Heart left ventricle (tissue), 16 donors: ENCODE results near the gene ARVCF. TPM values are rescaled to one million over a fixed set of nuclear protein-coding genes. Genes with fewer than 3 reads are reported as not detected.

Source experiments
- ATAC-seq, 4 donors: fragments of 200-7000 bp; cut with Tn5 transposase; one replicate each; pipeline ENCODE4 v1.9.1; 2020 to 2022; ENCODE audit warnings: moderate library complexity in 4 of 4, mild to moderate bottlenecking in 3 of 4, moderate number of reproducible peaks in 1 of 4
- DNase-seq, 5 donors: peaks; one replicate each; pipeline ENCODE4 v3.0.0-alpha.2; 2020
- H3K27ac ChIP-seq, 12 donors: fragments of 200-600 bp; sonication (generic) in 4 of 12; one replicate each; pipeline versions ENCODE4 v1.5.0 to v1.8.0; 2016 to 2022; ENCODE audit warnings: mild to moderate bottlenecking in 2 of 12
- H3K27me3 ChIP-seq, 9 donors: fragments of 200-600 bp; sonication (generic) in 2 of 9; one replicate each; pipeline versions ENCODE4 v1.5.1 to v1.8.0; 2016 to 2022; ENCODE audit warnings: mild to moderate bottlenecking in 3 of 9
- H3K36me3 ChIP-seq, 9 donors: fragments of 200-600 bp; sonication (generic) in 2 of 9; one replicate each; pipeline versions ENCODE4 v1.5.0 to v1.8.0; 2018 to 2022; ENCODE audit warnings: mild to moderate bottlenecking in 2 of 9
- H3K4me1 ChIP-seq, 12 donors: fragments of 200-600 bp; sonication (generic) in 4 of 12; one replicate each; pipeline versions ENCODE4 v1.5.0 to v1.8.0; 2016 to 2022; ENCODE audit warnings: mild to moderate bottlenecking in 3 of 12
- H3K4me3 ChIP-seq, 12 donors: fragments of 200-600 bp; sonication (generic) in 4 of 12; one replicate each; pipeline versions ENCODE4 v1.5.0 to v1.8.0; 2017 to 2022; ENCODE audit warnings: mild to moderate bottlenecking in 9 of 12, moderate library complexity in 4 of 12
- H3K9me3 ChIP-seq, 12 donors: fragments of 200-600 bp; sonication (generic) in 4 of 12; one replicate each; pipeline versions ENCODE4 v1.5.0 to v1.8.0; 2016 to 2022; ENCODE audit warnings: mild to moderate bottlenecking in 1 of 12
- POLR2A ChIP-seq, 2 donors: fragments of 450-650 bp; IDR thresholded peaks; one replicate each; pipeline ENCODE4 v1.6.1; 2017; ENCODE audit warnings: antibody characterized with exemption in 2 of 2, mild to moderate bottlenecking in 2 of 2, moderate library complexity in 2 of 2
- WGBS, 4 donors: extraction: QIAGEN DNeasy Blood & Tissue Kit in 2 of 4; methylation state at CpG; one replicate each; pipeline versions ENCODE4 v1.1.5 to v1.1.7; 2013 to 2018; 5-methylcytosine and 5-hydroxymethylcytosine counted together
- intact Hi-C, 10 donors: fragments of 100-400 bp; cut with DNase I; formaldehyde crosslinking; loops; one replicate each; pipeline versions ENCODE4 v1.11.1 to v1.14.2; 2022
- polyA plus RNA-seq, 2 donors: library from polyadenylated mRNA; stranded (reverse); fragments of 200-250 nt; gene quantifications; one replicate each; pipeline ENCODE4 v1.2.3, GENCODE V29; 2013
- total RNA-seq, 9 donors: library from RNA; depleted of rRNA in 2 of 9; stranded (reverse); fragments of >200 nt in 2 of 9; fragmentation: NEBNext Ultra II Directional in 3 of 9; extraction: Animal tissue kit (Norgen Biotek cat#: 25700) in 3 of 9; gene quantifications; one replicate each; pipeline versions ENCODE4 v1.1.0 to v1.2.4, GENCODE V29; 2016 to 2023
- TF ChIP-seq, protein P1 (sequence below), 12 donors: fragments of 200-600 bp; sonication (generic) in 4 of 12; IDR thresholded peaks; one replicate each; pipeline versions ENCODE4 v1.5.0 to v1.8.0; 2018 to 2022; ENCODE audit warnings: antibody characterized with exemption in 12 of 12, mild to moderate bottlenecking in 5 of 12
- donor health status: ischemic (EF 13 %, LVEDD 7.1; RV severe dilation, severe dysfunction).
- donor health status: healthy with polysubstance abuse.
- donor health status: DM: no; HTN: yes; CAD: no.
- donor health status: DM: no; HTN: no; CAD: no.
- donor health status: ischemic (EF 25% LVEDD 6.9; RV normal size, moderate dysfunction).
- donor health status: ischemic (EF 25% LVEDD 5.7; RV mildly dilated, moderate dysfunction).
- donor health status: healthy.
- donor health status: DM: yes; HTN: yes; CAD: no.
- donor health status: ischemic (EF 35%, LVEDD 5.7; RV mildly dilated, moderate dysfunction).
- donor health status: nonischemic (EF 11% LVEDD 7.7; RV severe dilation, severe dysfunction).
- donor health status: DM: yes; HTN: yes; CAD: no.
- donor health status: PGD.
- donor health status: ischemic (EF 29% LVEDD 5.4; RV normal size, mild dysfunction).
- donor health status: nonischemic (EF 23%, LVEDD 6.1; RV moderate dilation, normal function).

The ARVCF gene
- total and polyA plus RNA-seq, 11 donors, result 21.2 to 46.6 (median 33.3) TPM

DNA sequence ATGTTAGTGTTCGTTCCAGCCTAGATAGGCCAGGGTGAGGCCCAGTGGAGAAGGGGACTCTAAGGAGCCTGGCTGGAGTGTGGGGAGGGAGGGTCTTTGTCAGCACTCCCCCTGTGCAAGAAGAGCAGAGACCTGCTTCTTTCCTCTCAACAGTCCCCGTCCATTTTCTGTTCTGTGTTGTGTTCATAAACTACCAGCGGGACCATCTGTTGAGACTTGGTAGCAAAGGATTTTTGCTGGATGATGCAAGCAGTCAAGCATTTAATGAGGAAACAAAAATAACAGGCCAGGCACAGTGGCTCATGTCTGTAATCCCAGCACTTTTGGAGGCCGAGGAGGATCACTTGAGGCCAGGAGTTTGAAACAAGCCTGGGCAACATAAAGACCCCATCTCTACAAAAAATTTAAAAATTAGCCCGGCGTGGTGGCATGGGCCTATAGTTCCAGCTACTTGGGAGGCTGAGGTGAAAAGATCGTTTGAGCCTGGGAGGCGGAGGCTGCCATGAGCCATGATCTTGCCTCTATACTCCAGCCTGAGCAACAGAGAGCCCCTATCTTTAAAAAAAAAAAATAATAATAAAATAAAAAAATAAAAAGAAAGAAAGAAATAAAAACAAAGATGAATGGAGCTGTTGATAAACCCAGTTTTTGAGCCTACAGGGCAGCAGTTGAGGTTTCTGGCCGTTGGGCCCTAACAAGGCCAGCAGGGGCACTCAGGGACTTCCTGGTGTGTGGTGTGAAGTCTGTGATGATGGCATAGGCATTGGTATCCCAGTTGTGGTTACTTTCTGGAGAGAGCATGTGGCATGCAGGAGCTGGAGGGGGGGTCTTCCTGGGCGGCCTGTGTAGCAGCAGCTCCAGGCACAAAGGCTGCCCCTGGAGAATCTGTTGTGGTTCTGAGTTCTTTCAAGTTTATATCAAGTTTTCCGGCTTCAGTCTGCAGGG lies 73.3 kb downstream of the ARVCF start:
- peaks cover 0 to 4% (median 0%) of the 10 kb centered on the region in 9 donors for H3K36me3 ChIP-seq
- intact Hi-C loops, result loop anchor here in 1 of 10 donors (5.0 kb wide), 1 partner anchor 91 kb away; the partner anchor contains the start of genes GNB1L and RTL10
- DNase-seq (peak in 2 of 5 donors; percentile 42), ATAC-seq (peak; percentile 32 to 68 (median 51))
- peaks cover 8 to 66% (median 44%) of the 10 kb centered on the region in 12 donors for H3K4me1 ChIP-seq
- WGBS, 4 donors, result 44 to 56% (median 49%) methylated on average over 11 of the region's 11 CpGs
- H3K9me3 ChIP-seq, result no peaks in the 10 kb centered on the region
- peak overlapping the region in 11 of 12 donors; percentile 65 to 99 (median 87) for H3K4me3 ChIP-seq
- TF ChIP-seq, protein P1, sequence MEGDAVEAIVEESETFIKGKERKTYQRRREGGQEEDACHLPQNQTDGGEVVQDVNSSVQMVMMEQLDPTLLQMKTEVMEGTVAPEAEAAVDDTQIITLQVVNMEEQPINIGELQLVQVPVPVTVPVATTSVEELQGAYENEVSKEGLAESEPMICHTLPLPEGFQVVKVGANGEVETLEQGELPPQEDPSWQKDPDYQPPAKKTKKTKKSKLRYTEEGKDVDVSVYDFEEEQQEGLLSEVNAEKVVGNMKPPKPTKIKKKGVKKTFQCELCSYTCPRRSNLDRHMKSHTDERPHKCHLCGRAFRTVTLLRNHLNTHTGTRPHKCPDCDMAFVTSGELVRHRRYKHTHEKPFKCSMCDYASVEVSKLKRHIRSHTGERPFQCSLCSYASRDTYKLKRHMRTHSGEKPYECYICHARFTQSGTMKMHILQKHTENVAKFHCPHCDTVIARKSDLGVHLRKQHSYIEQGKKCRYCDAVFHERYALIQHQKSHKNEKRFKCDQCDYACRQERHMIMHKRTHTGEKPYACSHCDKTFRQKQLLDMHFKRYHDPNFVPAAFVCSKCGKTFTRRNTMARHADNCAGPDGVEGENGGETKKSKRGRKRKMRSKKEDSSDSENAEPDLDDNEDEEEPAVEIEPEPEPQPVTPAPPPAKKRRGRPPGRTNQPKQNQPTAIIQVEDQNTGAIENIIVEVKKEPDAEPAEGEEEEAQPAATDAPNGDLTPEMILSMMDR (IDR thresholded peaks at IDR 0.05), result no peak
- peak in 1 of 2 donors; percentile 38 for TF ChIP-seq POLR2A (IDR thresholded peaks at IDR 0.05)
- H3K27me3 ChIP-seq, result no peaks in the 10 kb centered on the region
- peak overlapping the region; percentile 88 to 99 (median 94) for H3K27ac ChIP-seq

DNA sequence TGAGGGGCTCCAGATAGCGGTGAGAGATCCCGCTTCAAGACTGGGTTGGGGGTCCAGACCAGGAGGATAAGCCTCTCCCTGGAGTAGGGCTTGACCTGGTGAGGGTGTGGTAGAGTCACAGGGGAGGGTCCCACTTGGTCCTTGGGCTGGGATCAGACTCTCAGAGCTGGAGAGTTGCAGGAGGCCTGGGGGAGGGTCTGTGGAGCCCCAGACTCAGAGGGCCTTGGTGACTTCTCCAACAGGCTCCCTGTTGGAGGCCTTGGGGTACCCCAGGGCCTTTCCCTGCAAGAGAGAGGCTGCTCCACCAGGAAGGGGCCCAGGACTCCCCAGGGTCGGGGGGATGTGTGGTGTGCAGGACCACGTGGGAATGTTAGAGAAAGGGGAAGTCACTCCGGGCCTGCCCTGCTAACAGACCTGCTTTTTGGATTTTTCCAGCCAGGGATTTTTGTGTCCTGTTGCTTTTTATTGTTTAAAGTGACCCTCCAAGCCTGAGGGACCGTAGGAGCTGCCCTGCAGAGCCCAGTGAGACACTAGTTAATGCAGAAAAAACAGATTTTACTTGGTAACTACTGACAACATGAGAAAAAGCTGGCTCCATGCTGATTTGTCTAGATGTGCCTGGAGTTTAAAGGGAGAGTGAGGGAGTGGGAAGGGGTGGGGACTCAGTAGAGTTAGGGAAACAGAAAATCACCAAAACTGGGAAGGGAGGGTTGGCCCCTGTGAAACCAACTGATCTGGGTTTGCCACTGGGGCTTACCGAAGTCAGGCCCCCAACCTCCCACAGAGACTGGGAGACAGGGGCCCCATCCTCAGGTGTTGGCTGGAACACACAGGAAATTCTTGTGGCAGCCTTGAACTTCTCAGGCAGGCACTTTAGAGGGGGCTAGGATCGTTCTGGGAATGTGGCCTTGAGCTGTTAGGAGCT lies 74.2 kb downstream of the ARVCF start:
- Histone ChIP-seq H3K4me3 (peak overlapping the region; percentile 65 to 99 (median 87)), H3K27me3 (no peaks in the 10 kb centered on the region), H3K36me3 (peaks cover 0 to 2% (median 0%) of the 10 kb centered on the region in 9 donors), H3K9me3 (no peaks in the 10 kb centered on the region), H3K27ac (peak overlapping the region; percentile 88 to 99 (median 94)), H3K4me1 (peaks cover 6 to 66% (median 39%) of the 10 kb centered on the region in 12 donors)
- peak in 2 of 5 donors; percentile 40 to 47 for DNase-seq
- intact Hi-C loops, result loop anchor here in 1 of 10 donors (5.0 kb wide), 1 partner anchor 90 kb away; the partner anchor contains the start of genes GNB1L and RTL10
- ATAC-seq, result peak; percentile 53 to 66 (median 58)
- TF ChIP-seq, protein P1 (IDR thresholded peaks at IDR 0.05), result no peak
- no peak for TF ChIP-seq POLR2A (IDR thresholded peaks at IDR 0.05)
- 2 to 6% (median 4%) methylated on average over 8 of the region's 8 CpGs for WGBS, 4 donors

DNA sequence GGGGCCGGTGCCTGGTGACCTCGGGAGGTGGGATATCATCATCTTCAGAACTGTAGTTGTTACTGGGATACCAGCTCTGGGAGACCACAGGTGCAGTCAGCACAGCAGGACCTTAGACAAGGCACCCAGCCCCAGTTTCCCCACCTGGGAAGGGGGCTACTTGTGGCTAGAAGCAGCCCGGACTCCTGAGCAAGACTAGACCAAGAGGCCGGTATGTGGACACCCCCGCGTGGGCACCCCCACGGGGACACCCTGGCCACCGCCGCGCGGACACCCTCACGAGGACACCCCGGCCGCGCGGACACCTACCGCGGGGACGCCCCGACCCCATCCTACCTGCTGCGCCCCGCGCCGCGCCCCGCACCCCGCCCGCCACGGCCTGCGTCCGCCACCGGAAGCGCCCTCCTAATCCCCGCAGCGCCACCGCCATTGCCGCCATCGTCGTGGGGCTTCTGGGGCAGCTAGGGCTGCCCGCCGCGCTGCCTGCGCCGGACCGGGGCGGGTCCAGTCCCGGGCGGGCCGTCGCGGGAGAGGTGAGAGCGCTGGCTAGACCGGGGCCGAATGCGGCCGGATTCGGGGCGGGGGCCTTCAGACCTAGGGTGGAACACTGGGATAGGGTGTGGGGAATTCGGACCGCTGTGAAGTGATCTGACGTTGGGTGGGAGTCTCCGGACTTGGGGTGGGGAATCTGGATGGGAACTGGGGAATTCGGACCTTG lies 75.1 kb downstream of the ARVCF start, which contains the start of the genes COMT and TXNRD2:
COMT (plus strand) TSS at position 408 of the 718 bp plus-strand sequence. CDS start 20,755 bp downstream, outside the sequence.
TXNRD2 (minus strand) TSS at position 454 of the 718 bp plus-strand sequence; CDS start at position 439, 15 bp downstream.
- DNase-seq (peak; percentile 71 to 91 (median 79)), ATAC-seq (peak; percentile 35 to 91 (median 82))
- Histone ChIP-seq H3K27ac (peak within 1 kb of the TSS; percentile 88 to 99 (median 94)), H3K9me3 (no peaks in the 10 kb centered on the region), H3K4me1 (peaks cover 4 to 62% (median 31%) of the 10 kb centered on the region in 12 donors), H3K27me3 (no peaks in the 10 kb centered on the region), H3K36me3 (peaks cover 0 to 6% (median 0%) of the 10 kb centered on the region in 9 donors), H3K4me3 (peak within 1 kb of the TSS; percentile 65 to 99 (median 87))
- 0 to 8% (median 1%) methylated on average over 15 to 63 of the region's 63 CpGs for WGBS, 4 donors
- TF ChIP-seq, protein P1 (IDR thresholded peaks at IDR 0.05), result no peak
- TF ChIP-seq POLR2A (IDR thresholded peaks at IDR 0.05), result peak in 1 of 2 donors; percentile 32
- intact Hi-C loops, result loop anchor here in 1 of 10 donors (5.0 kb wide), 1 partner anchor 89 kb away; the partner anchor contains the start of genes GNB1L and RTL10
